GM12878 (cell line): Measurements from ENCODE around the gene LRRC7. TPM values are rescaled to one million over a fixed set of nuclear protein-coding genes. Genes with fewer than 3 reads are reported as not detected.

Experiments used
- ATAC-seq: fragments of 200-7000 bp; cut with Tn5 transposase; 3 replicates; pipeline ENCODE4 v1.9.1; 2020; ENCODE audit warnings: mild to moderate bottlenecking, moderate library complexity
- BruUV-seq: library from RNA; stranded (reverse); fragments of 400-500 nt; replicated peaks from 2 replicates; lab custom pipeline; 2021; lab: Mats Ljungman, UMichigan
- CTCF ChIA-PET: fragments of 300-600 bp; sonication (Branson Sonifier 250); formaldehyde crosslinking; extraction: SDS; loops from one replicate; lab custom pipeline; 2021; ENCODE audit warnings: inconsistent platforms; lab: Yijun Ruan, JAX
- POLR2A ChIA-PET: fragments of 350-600 bp; formaldehyde crosslinking; extraction: SDS; loops from one replicate; lab custom pipeline; 2021; ENCODE audit warnings: inconsistent platforms; lab: Charles Lee
- RAD21 ChIA-PET: fragments of 300-600 bp; sonication (Branson Sonifier 250); formaldehyde crosslinking; loops from one replicate; lab custom pipeline; 2023; ENCODE audit warnings: antibody characterized with exemption; ENCODE audit not compliant: unreplicated experiment; lab: Charles Lee
- SMC1A ChIA-PET: fragments of 300-600 bp; sonication (Branson Sonifier 250); formaldehyde crosslinking; loops from one replicate; lab custom pipeline; 2023; ENCODE audit not compliant: unreplicated experiment, uncharacterized antibody; lab: Charles Lee
- DNase-seq: peaks from one replicate; pipeline ENCODE4 v3.0.0-alpha.2; 2011; ENCODE audit warnings: low read depth, low spot score
- FAIRE-seq: peaks from 3 replicates; lab custom pipeline; 2011; peaks lifted over from hg19 to GRCh38; lab: Jason Lieb, UNC
- H2AFZ ChIP-seq: 2 replicates; pipeline ENCODE4 v1.6.0; 2011; ENCODE audit warnings: low read depth, low read length, control low read depth; ENCODE audit not compliant: control insufficient read depth
- H3K27ac ChIP-seq: 2 replicates; pipeline ENCODE4 v1.5.1; 2011; ENCODE audit warnings: control low read depth; ENCODE audit not compliant: control insufficient read depth, insufficient read depth
- H3K27me3 ChIP-seq, 2 experiments: replicated peaks in 1 of 2; 2 replicates each; pipeline versions ENCODE4 v1.6.0 to v1.6.1; 2011; ENCODE audit warnings: low read length in 1 of 2; ENCODE audit not compliant: control insufficient read depth in 2 of 2, insufficient read depth in 2 of 2
- H3K36me3 ChIP-seq, 2 experiments: 2 replicates each; pipeline ENCODE4 v1.5.1; 2011; ENCODE audit warnings: low read length in 1 of 2; ENCODE audit not compliant: control insufficient read depth in 2 of 2, insufficient read depth in 2 of 2
- H3K4me1 ChIP-seq: 2 replicates; pipeline ENCODE4 v1.6.1; 2011; ENCODE audit warnings: mild to moderate bottlenecking, low read length, moderate library complexity, mixed read lengths; ENCODE audit not compliant: control insufficient read depth, insufficient read depth
- H3K4me2 ChIP-seq: 2 replicates; pipeline ENCODE4 v1.6.0; 2011; ENCODE audit warnings: control low read depth; ENCODE audit not compliant: control insufficient read depth, insufficient read depth
- H3K4me3 ChIP-seq: fragments of 200-600 bp; sonication (generic); 2 replicates; pipeline ENCODE4 v1.5.1; 2016
- H3K79me2 ChIP-seq: 2 replicates; pipeline ENCODE4 v1.6.0; 2011; ENCODE audit warnings: low read length; ENCODE audit not compliant: control insufficient read depth, insufficient read depth
- H3K9ac ChIP-seq: 2 replicates; pipeline ENCODE4 v1.8.0; 2011; ENCODE audit warnings: low read length, control low read depth, mixed read lengths; ENCODE audit not compliant: control insufficient read depth, insufficient read depth
- H3K9me3 ChIP-seq: replicated peaks from 3 replicates; pipeline ENCODE4 v1.5.1; 2011; ENCODE audit warnings: mild to moderate bottlenecking, low read length; ENCODE audit not compliant: control insufficient read depth, insufficient read depth
- H4K20me1 ChIP-seq: 2 replicates; pipeline ENCODE4 v1.6.0; 2011; ENCODE audit not compliant: control insufficient read depth, insufficient read depth
- ASH2L ChIP-seq: fragments of 300-600, 200-600 bp; sonication (generic); IDR thresholded peaks from 2 replicates; pipeline ENCODE4 v1.6.1; 2017; ENCODE audit warnings: low read depth, mild to moderate bottlenecking, borderline replicate concordance
- CBFB ChIP-seq: IDR thresholded peaks from 2 replicates; pipeline ENCODE4 v1.6.1; 2016; ENCODE audit warnings: antibody characterized with exemption, low read depth
- CHD4 ChIP-seq: fragments of 200-600 bp; sonication (generic); IDR thresholded peaks from 2 replicates; pipeline ENCODE4 v1.6.1; 2016; ENCODE audit warnings: mild to moderate bottlenecking
- ETV6 ChIP-seq, 2 experiments: fragments of 450-650 bp in 1 of 2; IDR thresholded peaks in 1 of 2; conservative IDR thresholded peaks in 1 of 2; 2 replicates each; pipeline ENCODE4 v1.6.1; 2014; ENCODE audit warnings: antibody characterized with exemption in 1 of 2, borderline replicate concordance in 1 of 2, low read depth in 1 of 2, mild to moderate bottlenecking in 1 of 2, moderate library complexity in 1 of 2
- HDAC6 ChIP-seq: fragments of 200-600 bp; sonication (generic); IDR thresholded peaks from one replicate; pipeline ENCODE4 v1.8.0; 2017; ENCODE audit warnings: antibody characterized with exemption; ENCODE audit not compliant: unreplicated experiment
- JUNB ChIP-seq: IDR thresholded peaks from 2 replicates; pipeline ENCODE4 v1.6.1; 2016; ENCODE audit warnings: antibody characterized with exemption, mild to moderate bottlenecking
- KDM1A ChIP-seq: fragments of 200-600 bp; sonication (generic); IDR thresholded peaks from 2 replicates; pipeline ENCODE4 v1.6.1; 2016; ENCODE audit warnings: borderline replicate concordance
- SMAD5 ChIP-seq: IDR thresholded peaks from 2 replicates; pipeline ENCODE4 v1.6.1; 2016; ENCODE audit warnings: antibody characterized with exemption, low read depth
- STAT3 ChIP-seq: IDR thresholded peaks from 2 replicates; pipeline ENCODE4 v1.6.1; 2011; ENCODE audit warnings: low read depth, low read length, improper control_type of control experiment
- TAF1 ChIP-seq: IDR thresholded peaks from 2 replicates; pipeline ENCODE4 v1.6.1; 2011; ENCODE audit warnings: mild to moderate bottlenecking, low read depth, low read length, borderline replicate concordance
- ZNF217 ChIP-seq: fragments of 450-650 bp; IDR thresholded peaks from 2 replicates; pipeline ENCODE4 v1.6.1; 2017; ENCODE audit warnings: antibody characterized with exemption, mild to moderate bottlenecking
- WGBS: methylation state at CpG from one replicate; pipeline ENCODE4 v1.1.6; 2016; ENCODE audit warnings: low lambda C conversion rate; ENCODE audit not compliant: insufficient replicate concordance, insufficient coverage; ENCODE audit errors: missing lambda C conversion rate; 5-methylcytosine and 5-hydroxymethylcytosine counted together
- in situ Hi-C: fragments of 300-500 bp; cut with MboI; formaldehyde crosslinking; loops from 9 replicates; pipeline ENCODE4 v1.14.3; 2018; ENCODE audit warnings: mixed read lengths
- intact Hi-C: fragments of 100-400 bp; cut with micrococcal nuclease; formaldehyde crosslinking; loops from one replicate; pipeline ENCODE4 v1.14.2; 2022; ENCODE audit not compliant: unreplicated experiment
- polyA plus RNA-seq, 11 experiments: library from polyadenylated mRNA; depleted of rRNA in 4 of 11; unstranded in 6 of 11; stranded (reverse) in 5 of 11; fragments of >200 nt; fragmentation: Nextera tagmentation in 4 of 11; fragmentation: Illumina TruSeq in 1 of 11; extraction: Ambion mirVana in 4 of 11; extraction: Trizol in 1 of 11; gene quantifications; 1 replicate in 1 of 11; 2 replicates in 10 of 11; pipeline versions ENCODE4 v1.2.1 to v1.2.3, GENCODE V29; 2011 to 2016; ENCODE audit warnings: inconsistent platforms in 2 of 11, missing spikeins in 2 of 11, low read depth in 1 of 11
- total RNA-seq, 4 experiments: library from RNA; depleted of rRNA in 3 of 4; stranded (reverse); fragments of >200 nt in 3 of 4; fragmentation: Illumina TruSeq in 1 of 4; extraction: Trizol in 1 of 4; gene quantifications; 2 replicates each; pipeline versions ENCODE4 v1.2.1 to v1.2.3, GENCODE V29; 2013 to 2021
- TF ChIP-seq, protein P1 (sequence below): IDR thresholded peaks from 2 replicates; pipeline ENCODE4 v1.6.1; 2011; ENCODE audit warnings: borderline replicate concordance, low read depth, mild to moderate bottlenecking, moderate library complexity, low read length; ENCODE audit not compliant: insufficient read depth, poor library complexity, severe bottlenecking
- TF ChIP-seq, protein P2 (sequence below): IDR thresholded peaks from 2 replicates; pipeline ENCODE4 v1.6.1; 2011; ENCODE audit warnings: mild to moderate bottlenecking, low read depth, low read length, moderate library complexity; ENCODE audit not compliant: insufficient replicate concordance
- TF ChIP-seq, protein P3 (sequence below): fragments of 450-650 bp; IDR thresholded peaks from 2 replicates; pipeline ENCODE4 v1.6.1; 2017; ENCODE audit warnings: mild to moderate bottlenecking, low read depth, inconsistent platforms; ENCODE audit not compliant: poor library complexity, severe bottlenecking
- TF ChIP-seq, protein P4 (sequence below): fragments of 450-650 bp; IDR thresholded peaks from 2 replicates; pipeline ENCODE4 v1.6.1; 2017; ENCODE audit warnings: low read depth, mild to moderate bottlenecking, moderate library complexity
- TF ChIP-seq, protein P5 (sequence below): IDR thresholded peaks from 2 replicates; pipeline ENCODE4 v1.6.1; 2011; ENCODE audit warnings: low read depth, low read length, improper control_type of control experiment, borderline replicate concordance

The LRRC7 gene
- total and polyA plus RNA-seq, 10 of the 15 experiments (the other 5 are each of a cell fraction or from before 2014, with no cell fraction given) = 0.05 to 1.4 (median 0.24) TPM; not detected in 5

DNA sequence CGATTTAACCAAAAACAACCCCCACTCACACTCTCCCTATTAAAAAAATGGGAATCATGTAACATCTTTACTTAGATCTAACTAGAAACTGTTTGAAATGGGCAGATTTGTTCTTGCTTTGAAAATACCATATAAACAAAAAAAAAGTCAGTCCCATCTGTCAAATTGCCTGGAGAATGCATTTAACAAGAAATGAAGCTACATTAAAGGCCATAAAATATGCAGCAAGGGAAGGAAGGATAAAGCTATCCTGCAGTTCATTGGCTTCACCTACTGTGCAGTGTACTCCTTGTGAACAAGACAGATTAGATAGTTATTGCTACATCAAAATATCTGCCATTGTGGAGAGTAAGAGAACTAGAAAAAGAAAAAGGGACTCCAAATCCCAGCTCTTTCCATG is 160.5 kb downstream of the LRRC7 start:
- H3K27me3 ChIP-seq = no peaks in the 10 kb centered on the region
- DNase-seq (no peak), FAIRE-seq (no peak), ATAC-seq (no peak)
- no peak overlapping the region for H3K27ac ChIP-seq
- WGBS = 0% methylated on average over 1 of the region's 1 CpG
- intact Hi-C loops (no loop called here), in situ Hi-C loops (loop anchor here (25.0 kb wide), 2 partner anchors 1116 to 1266 kb away; no protein-coding TSS in a partner anchor)
- no peaks in the 10 kb centered on the region for H3K4me1 ChIP-seq
- no peak overlapping the region for H2AFZ ChIP-seq
- ChIA-PET CTCF (interaction anchor here (4.7 kb wide), 1 partner anchor 10 kb away, joined by 32 read pairs; no protein-coding TSS in a partner anchor), POLR2A (no interaction called here), RAD21 (interaction anchor here (1.7 kb wide), 1 partner anchor 9 kb away, joined by 3 read pairs; no protein-coding TSS in a partner anchor), SMC1A (no interaction called here)
- no peaks in the 10 kb centered on the region for H3K9me3 ChIP-seq
- H3K4me2 ChIP-seq = no peak overlapping the region
- H3K4me3 ChIP-seq = no peak overlapping the region
- BruUV-seq = no TSS peak
- no peaks in the 10 kb centered on the region for H3K36me3 ChIP-seq
- H4K20me1 ChIP-seq = no peaks in the 10 kb centered on the region
- H3K9ac ChIP-seq = no peak overlapping the region
- H3K79me2 ChIP-seq = no peaks in the 10 kb centered on the region
- no peak for TF ChIP-seq STAT3
- no peak for TF ChIP-seq JUNB
- no peak for TF ChIP-seq TAF1
- TF ChIP-seq, protein P1, sequence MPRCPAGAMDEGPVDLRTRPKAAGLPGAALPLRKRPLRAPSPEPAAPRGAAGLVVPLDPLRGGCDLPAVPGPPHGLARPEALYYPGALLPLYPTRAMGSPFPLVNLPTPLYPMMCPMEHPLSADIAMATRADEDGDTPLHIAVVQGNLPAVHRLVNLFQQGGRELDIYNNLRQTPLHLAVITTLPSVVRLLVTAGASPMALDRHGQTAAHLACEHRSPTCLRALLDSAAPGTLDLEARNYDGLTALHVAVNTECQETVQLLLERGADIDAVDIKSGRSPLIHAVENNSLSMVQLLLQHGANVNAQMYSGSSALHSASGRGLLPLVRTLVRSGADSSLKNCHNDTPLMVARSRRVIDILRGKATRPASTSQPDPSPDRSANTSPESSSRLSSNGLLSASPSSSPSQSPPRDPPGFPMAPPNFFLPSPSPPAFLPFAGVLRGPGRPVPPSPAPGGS = no peak
- TF ChIP-seq, protein P2, sequence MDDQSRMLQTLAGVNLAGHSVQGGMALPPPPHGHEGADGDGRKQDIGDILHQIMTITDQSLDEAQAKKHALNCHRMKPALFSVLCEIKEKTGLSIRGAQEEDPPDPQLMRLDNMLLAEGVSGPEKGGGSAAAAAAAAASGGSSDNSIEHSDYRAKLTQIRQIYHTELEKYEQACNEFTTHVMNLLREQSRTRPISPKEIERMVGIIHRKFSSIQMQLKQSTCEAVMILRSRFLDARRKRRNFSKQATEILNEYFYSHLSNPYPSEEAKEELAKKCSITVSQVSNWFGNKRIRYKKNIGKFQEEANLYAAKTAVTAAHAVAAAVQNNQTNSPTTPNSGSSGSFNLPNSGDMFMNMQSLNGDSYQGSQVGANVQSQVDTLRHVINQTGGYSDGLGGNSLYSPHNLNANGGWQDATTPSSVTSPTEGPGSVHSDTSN = no peak
- TF ChIP-seq ZNF217 = no peak
- TF ChIP-seq, protein P3, sequence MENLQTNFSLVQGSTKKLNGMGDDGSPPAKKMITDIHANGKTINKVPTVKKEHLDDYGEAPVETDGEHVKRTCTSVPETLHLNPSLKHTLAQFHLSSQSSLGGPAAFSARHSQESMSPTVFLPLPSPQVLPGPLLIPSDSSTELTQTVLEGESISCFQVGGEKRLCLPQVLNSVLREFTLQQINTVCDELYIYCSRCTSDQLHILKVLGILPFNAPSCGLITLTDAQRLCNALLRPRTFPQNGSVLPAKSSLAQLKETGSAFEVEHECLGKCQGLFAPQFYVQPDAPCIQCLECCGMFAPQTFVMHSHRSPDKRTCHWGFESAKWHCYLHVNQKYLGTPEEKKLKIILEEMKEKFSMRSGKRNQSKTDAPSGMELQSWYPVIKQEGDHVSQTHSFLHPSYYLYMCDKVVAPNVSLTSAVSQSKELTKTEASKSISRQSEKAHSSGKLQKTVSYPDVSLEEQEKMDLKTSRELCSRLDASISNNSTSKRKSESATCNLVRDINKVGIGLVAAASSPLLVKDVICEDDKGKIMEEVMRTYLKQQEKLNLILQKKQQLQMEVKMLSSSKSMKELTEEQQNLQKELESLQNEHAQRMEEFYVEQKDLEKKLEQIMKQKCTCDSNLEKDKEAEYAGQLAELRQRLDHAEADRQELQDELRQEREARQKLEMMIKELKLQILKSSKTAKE = no peak
- no peak for TF ChIP-seq CBFB
- TF ChIP-seq CHD4 = no peak
- TF ChIP-seq SMAD5 = no peak
- TF ChIP-seq, protein P4, sequence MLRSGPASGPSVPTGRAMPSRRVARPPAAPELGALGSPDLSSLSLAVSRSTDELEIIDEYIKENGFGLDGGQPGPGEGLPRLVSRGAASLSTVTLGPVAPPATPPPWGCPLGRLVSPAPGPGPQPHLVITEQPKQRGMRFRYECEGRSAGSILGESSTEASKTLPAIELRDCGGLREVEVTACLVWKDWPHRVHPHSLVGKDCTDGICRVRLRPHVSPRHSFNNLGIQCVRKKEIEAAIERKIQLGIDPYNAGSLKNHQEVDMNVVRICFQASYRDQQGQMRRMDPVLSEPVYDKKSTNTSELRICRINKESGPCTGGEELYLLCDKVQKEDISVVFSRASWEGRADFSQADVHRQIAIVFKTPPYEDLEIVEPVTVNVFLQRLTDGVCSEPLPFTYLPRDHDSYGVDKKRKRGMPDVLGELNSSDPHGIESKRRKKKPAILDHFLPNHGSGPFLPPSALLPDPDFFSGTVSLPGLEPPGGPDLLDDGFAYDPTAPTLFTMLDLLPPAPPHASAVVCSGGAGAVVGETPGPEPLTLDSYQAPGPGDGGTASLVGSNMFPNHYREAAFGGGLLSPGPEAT = no peak
- no peak for TF ChIP-seq ASH2L
- no peak for TF ChIP-seq HDAC6
- TF ChIP-seq KDM1A = no peak
- TF ChIP-seq ETV6 (conservative IDR thresholded peaks at IDR 0.05 in 1 of 2, IDR thresholded peaks at IDR 0.05 in 1 of 2; ENCODE audit: borderline replicate concordance in 1 of 2, low read depth in 1 of 2) = no peak
- TF ChIP-seq, protein P5, sequence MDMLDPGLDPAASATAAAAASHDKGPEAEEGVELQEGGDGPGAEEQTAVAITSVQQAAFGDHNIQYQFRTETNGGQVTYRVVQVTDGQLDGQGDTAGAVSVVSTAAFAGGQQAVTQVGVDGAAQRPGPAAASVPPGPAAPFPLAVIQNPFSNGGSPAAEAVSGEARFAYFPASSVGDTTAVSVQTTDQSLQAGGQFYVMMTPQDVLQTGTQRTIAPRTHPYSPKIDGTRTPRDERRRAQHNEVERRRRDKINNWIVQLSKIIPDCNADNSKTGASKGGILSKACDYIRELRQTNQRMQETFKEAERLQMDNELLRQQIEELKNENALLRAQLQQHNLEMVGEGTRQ = no peak
